DMS79 (cell line): Measurements from ENCODE around the gene COL4A6.

ENCODE experiments used
- DNase-seq: peaks from one replicate; lab custom pipeline; 2025; lab: John Stamatoyannopoulos, UW

The COL4A6 gene

GRCh38 chrX:108331126-108331909 lies 106.9 kb downstream of the COL4A6 start:
- no peak for DNase-seq

- no peak for DNase-seq
Observed at GRCh38 chrX:108323751-108324150, 114.5 kb downstream of the COL4A6 start.

- DNase-seq: no peak
Observed at GRCh38 chrX:108322234-108322633, 116.0 kb downstream of the COL4A6 start.

- no peak for DNase-seq
Observed at GRCh38 chrX:108316456-108316855, 121.8 kb downstream of the COL4A6 start.

GRCh38 chrX:108313669-108314068 lies 124.6 kb downstream of the COL4A6 start:
- no peak for DNase-seq

- no peak for DNase-seq
Observed at GRCh38 chrX:108312957-108313356, 125.3 kb downstream of the COL4A6 start.

GRCh38 chrX:108312011-108312410 lies 126.2 kb downstream of the COL4A6 start:
- DNase-seq: no peak

- no peak for DNase-seq
Observed at GRCh38 chrX:108310506-108310905, 127.7 kb downstream of the COL4A6 start.

GRCh38 chrX:108309144-108309543 lies 129.1 kb downstream of the COL4A6 start:
- DNase-seq: no peak

GRCh38 chrX:108307132-108308085 lies 130.8 kb downstream of the COL4A6 start:
- DNase-seq: no peak

GRCh38 chrX:108306086-108306485 lies 132.1 kb downstream of the COL4A6 start:
- DNase-seq: no peak

- DNase-seq: no peak
Observed at GRCh38 chrX:108304757-108305156, 133.5 kb downstream of the COL4A6 start.

- DNase-seq: peak; percentile 26
Observed at GRCh38 chrX:108304210-108304609, 134.0 kb downstream of the COL4A6 start.

- no peak for DNase-seq
Observed at GRCh38 chrX:108303682-108304081, 134.5 kb downstream of the COL4A6 start.

- DNase-seq: no peak
Observed at GRCh38 chrX:108299704-108300103, 138.5 kb downstream of the COL4A6 start.

GRCh38 chrX:108299101-108299591 lies 139.1 kb downstream of the COL4A6 start:
- no peak for DNase-seq

- DNase-seq: no peak
Observed at GRCh38 chrX:108298165-108298602, 140.0 kb downstream of the COL4A6 start.

- DNase-seq: no peak
Observed at GRCh38 chrX:108297290-108297689, 140.9 kb downstream of the COL4A6 start.

GRCh38 chrX:108292053-108292452 lies 146.2 kb downstream of the COL4A6 start:
- DNase-seq: no peak

GRCh38 chrX:108285918-108286317 lies 152.3 kb downstream of the COL4A6 start:
- no peak for DNase-seq

- DNase-seq: no peak
Observed at GRCh38 chrX:108285356-108285755, 152.9 kb downstream of the COL4A6 start.

GRCh38 chrX:108275732-108276131 lies 162.5 kb downstream of the COL4A6 start:
- no peak for DNase-seq

GRCh38 chrX:108271397-108271787 lies 166.8 kb downstream of the COL4A6 start:
- DNase-seq: peak; percentile 70
